Stimulated activated CD8-positive, alpha-beta memory T cell treated with anti-CD3 and anti-CD28 coated beads, Interleukin-4, amount 100 ng/mL, for 4 hours (primary cell): ENCODE measurements around the gene MRGPRX4.
"Not testable (repeated sequence)": the region's sequence is repeated elsewhere in the genome, so short reads cannot be mapped to it uniquely, and the experiment has no call there.

Source experiments
- DNase-seq, 2 donors: peaks; one replicate each; pipeline ENCODE4 v3.0.0-alpha.2; 2020; ENCODE audit warnings: low read depth in 2 of 2, low spot score in 1 of 2

The MRGPRX4 gene

DNA sequence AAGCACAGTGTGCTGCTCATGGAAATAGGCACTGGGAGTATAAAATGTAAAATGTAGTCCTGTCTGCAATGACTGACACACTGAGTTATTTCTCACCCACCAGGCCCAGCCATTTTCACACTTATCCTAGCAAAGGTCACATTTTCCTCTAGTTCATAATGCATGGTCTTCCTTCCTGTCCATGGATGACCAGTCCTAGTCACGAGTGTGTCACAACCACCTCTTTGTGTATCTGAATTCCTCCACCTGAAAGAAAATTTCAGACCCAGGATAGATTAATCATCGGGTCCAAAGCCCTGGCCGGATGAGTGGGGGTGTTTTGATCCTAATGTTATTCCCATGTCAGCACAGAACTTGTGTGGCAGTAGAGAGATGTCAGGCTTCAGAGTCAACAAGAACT, at the start of gene MRGPRX4:
Gene MRGPRX4 (plus strand): TSS at position 172 of the 400 bp plus-strand sequence. CDS start 420 bp downstream, outside the sequence.
- DNase-seq: no peak

DNA sequence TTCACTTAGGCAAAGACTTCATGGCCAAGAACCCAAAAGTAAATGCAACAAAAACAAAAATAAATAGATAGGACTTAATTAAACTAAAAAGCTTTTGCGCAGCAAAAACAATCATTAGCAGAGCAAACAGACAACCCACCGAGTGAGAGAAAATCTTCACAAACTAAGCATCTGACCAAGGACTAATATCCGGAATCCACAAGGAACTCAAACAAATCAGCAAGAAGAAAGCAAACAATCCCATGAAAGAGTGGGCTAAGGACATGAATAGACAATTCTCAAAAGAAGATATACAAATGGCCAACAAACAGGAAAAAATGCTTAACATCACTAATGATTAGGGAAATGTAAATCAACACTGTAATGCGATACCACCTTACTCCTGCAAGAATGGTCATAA, 41.5 kb upstream of the MRGPRX4 start:
- not testable (repeated sequence) for DNase-seq

DNA sequence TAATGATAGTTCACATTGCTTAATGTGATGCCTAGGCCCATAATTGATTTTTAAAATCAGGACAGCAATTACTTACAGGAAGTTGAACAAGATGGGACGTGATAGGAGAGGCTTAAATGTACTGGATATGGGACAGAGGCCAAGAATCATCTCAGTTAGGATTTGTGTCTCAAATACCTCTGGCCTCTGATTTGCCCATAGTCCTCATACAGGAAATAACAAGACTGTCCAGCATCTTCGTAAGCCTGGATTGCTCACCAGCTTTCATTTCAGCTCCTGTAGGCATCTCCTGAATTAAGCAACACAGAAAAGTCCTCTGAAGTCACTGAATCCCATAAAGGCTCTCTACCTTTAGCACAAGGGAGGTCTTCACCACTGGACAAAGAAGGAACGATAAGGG, 40.3 kb upstream of the MRGPRX4 start, which contains the start of gene MRGPRX3:
Gene MRGPRX3 (plus strand): TSS at position 231 of the 400 bp plus-strand sequence. CDS start 4,632 bp downstream, outside the sequence.
- DNase-seq: no peak

DNA sequence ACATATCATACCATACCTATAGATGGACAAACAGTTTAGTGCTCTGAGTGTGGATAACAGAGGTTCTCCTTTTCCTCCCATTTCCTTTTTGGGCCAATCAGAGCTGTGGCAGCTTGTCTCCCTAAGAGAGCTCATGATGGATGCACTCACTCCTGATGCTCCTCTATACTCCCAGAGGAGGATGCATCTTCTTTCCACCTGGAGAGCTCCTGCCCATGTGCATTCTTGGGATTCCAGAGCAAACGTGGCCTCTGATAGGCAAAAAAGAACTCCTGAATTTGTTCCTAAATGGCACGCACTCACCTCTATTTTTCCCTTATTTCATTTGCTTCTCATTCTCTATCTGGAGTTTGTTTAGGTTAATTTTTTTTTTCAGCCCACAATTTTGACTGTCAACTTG, 37.3 kb upstream of the MRGPRX4 start:
- DNase-seq: no peak

DNA sequence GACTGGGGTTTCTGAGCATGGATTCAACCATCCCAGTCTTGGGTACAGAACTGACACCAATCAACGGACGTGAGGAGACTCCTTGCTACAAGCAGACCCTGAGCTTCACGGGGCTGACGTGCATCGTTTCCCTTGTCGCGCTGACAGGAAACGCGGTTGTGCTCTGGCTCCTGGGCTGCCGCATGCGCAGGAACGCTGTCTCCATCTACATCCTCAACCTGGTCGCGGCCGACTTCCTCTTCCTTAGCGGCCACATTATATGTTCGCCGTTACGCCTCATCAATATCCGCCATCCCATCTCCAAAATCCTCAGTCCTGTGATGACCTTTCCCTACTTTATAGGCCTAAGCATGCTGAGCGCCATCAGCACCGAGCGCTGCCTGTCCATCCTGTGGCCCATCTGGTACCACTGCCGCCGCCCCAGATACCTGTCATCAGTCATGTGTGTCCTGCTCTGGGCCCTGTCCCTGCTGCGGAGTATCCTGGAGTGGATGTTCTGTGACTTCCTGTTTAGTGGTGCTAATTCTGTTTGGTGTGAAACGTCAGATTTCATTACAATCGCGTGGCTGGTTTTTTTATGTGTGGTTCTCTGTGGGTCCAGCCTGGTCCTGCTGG, 35.3 kb upstream of the MRGPRX4 start:
- no peak for DNase-seq

DNA sequence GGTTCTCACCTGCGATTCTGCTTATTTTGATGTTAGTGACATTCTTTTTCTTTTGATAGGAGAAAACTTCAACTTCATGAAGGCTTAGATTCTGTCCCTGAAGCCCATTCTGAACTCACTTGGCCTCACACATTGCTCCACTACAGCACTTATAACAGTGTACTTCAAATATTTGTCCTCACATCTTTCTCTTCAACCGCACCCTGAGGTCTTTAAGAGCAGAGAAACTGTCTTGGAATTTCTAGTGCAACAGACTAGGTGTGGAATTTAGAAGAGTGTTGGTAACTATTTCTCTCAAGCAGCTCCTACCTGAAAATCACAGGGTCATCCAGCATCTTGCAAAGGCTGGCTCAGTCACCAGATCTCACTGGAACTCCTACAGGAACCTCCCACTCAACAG, 32.5 kb upstream of the MRGPRX4 start:
- no peak for DNase-seq

DNA sequence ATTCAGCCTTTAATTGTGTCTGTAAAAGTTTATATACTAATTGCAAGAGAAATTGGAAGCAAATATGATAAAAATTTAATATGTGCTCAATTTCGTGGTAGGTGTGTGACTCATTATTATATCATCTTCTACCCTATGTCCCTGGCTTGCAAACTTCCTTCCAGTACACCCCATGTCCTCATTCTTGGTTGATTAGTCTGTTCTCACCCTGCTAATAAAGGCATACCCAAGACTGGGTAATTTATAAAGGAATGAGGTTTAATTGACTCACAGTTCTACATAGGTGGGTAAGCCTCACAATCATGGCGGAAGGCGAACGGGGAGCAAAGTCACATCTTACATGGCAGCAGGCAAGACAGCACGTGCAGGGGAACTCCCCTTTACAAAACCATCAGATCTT, 28.4 kb upstream of the MRGPRX4 start:
- no peak for DNase-seq

DNA sequence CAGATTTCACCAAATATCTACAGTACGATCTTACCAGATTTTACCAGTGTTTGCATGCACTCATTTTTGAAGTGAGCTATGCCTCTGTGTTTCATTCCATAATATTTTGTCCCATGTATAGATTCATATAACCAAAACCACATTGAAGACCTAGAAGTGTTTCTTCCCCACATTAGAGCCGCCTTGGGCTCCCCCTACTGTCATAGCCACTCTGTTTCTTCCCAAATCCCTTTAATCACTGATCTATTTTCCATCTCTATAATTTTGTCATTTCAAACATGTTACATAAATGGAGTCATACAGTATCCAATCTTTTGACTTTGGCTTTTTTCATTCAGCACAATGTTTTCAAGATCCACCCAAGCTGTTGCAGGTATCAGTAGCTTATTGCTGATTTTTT, 27.6 kb upstream of the MRGPRX4 start:
- DNase-seq: no peak

DNA sequence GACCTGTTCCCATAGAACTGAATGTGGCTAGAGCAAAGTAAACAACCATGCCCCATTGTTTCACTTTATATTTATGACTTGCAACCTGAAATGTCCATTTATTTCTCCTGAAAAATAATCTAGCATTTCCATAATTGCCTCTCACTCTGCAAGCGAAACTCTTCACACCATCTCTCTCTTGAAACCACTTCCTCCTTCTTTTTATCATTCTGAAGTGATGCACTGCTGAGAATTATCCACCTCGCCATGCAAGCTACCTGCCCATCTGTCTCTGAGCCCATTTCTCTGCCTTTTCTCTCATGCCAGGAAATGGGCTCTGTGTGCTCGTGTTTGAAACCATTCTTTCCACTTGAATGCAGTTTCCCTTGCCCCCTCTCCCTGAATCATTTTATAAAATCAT, 26.8 kb upstream of the MRGPRX4 start:
- DNase-seq: no peak

DNA sequence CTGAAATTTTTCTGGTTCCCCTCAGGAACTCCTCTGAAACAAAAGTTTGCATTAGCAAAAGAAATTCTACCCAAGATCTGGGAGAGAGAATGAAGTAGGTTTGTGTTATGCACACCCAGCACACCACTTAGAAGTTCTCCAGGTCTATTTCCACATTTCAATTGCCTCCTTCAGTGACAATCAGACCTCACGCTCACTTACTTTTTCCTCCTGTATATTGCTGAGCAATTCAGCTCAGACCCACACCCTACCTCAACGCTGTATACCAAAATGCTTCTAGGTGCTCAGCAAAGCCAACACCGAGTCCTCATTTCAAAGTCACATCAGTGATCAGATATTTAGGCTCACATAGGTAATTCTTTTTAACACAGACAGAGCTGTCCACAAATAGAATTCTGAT, 21.1 kb upstream of the MRGPRX4 start:
- no peak for DNase-seq

DNA sequence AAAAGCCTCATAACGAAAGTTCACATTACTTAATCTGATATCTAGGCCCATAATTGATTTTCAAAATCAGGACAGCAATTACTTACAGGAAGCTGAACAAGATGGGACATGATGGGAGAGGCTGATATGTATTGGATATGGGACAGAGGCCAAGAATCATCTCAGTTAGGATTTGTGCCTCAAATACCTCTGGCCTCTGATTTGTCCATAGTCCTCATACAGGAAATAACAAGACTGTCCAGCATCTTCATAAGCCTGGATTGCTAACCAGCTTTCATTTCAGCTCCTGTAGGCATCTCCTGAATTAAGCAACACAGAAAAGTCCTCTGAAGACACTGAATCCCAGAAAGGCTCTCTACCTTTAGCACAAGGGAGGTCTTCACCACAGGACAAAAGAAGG, 4.3 kb upstream of the MRGPRX4 start:
- no peak for DNase-seq

DNA sequence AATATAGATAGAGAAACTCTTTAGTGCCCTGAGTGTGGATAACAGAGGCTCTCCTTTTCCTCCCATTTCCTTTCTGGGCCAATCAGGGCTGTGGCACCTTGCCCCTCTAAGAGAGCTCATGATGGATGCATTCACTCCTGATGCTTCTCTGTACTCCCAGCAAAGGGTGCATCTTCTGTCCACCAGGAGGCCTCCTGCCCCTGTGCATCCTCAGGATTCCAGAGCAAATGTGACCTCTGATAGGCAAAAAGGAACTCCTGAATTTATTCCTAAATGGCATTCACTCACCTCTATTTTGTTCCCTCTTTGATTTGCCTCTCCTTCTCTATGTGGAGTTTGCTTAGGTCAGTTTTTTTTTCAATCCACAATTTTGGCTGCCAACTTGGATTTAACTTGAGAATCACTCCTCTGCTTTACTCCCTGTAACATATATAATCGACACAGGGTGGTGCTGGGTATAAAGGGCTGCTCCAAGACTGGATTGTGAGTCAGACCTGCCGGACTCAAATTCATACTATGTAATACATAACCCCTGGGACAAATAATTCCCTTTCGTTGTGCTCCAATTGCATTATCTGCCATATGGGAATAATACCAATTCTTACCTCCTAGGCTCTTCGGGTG, 1.1 kb upstream of the MRGPRX4 start:
- DNase-seq: no peak

DNA sequence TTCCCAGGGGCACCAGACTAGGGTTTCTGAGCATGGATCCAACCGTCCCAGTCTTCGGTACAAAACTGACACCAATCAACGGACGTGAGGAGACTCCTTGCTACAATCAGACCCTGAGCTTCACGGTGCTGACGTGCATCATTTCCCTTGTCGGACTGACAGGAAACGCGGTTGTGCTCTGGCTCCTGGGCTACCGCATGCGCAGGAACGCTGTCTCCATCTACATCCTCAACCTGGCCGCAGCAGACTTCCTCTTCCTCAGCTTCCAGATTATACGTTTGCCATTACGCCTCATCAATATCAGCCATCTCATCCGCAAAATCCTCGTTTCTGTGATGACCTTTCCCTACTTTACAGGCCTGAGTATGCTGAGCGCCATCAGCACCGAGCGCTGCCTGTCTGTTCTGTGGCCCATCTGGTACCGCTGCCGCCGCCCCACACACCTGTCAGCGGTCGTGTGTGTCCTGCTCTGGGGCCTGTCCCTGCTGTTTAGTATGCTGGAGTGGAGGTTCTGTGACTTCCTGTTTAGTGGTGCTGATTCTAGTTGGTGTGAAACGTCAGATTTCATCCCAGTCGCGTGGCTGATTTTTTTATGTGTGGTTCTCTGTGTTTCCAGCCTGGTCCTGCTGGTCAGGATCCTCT, 709 bp downstream of the MRGPRX4 start:
- no peak for DNase-seq

DNA sequence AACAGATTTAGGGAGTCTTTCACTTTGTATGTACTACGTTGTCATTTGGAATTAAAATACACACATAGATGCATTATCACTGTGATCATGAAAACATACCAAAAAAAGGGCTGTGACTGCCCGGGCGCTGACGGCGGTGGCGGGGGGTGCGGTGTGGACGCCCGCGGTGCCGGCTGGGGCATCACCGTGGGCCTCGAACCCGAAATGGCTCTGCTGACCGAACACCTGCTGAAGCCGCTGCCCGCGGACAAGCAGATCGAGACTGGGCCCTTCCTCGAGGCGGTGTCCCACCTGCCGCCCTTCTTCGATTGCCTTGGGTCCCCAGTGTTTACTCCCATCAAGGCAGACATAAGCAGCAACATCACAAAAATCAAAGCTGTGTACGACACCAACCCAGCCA, 16.2 kb downstream of the MRGPRX4 start:
- no peak for DNase-seq

DNA sequence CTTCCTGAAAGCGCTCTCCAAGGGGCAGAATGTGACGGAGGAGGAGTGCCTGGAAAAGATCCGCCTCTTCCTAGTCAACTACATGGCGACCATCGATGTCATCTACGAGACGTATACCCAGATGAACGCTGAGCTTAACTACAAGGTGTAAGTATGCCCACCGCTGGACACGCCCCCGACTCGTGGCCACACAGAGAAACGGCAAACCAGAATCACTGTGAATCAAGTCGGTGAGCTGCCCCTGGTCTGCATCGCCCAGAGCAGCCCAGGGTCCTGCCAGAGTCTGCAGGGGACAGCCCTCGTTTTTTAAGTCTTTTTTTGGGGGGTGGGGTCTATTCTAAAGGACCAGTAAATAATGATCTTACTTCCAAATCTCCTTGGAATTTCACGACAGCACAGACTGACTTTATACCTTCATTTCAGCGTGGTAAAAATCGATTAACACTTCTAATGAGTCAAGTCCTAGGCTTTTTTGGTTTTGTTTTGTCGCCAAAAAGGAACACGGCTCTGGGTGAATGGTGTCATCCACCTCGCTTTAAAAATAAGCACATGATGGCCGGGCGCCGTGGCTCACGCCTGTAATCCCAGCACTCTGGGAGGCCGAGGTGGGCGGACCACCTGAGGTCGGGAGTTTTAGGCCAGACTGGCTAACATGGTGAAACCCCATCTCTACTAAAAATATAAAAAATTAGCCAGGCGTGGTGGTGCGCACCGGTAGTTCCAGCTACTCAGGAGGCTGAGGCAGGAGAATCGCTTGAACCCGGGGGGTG, 17.0 kb downstream of the MRGPRX4 start:
- DNase-seq: not testable (repeated sequence)

DNA sequence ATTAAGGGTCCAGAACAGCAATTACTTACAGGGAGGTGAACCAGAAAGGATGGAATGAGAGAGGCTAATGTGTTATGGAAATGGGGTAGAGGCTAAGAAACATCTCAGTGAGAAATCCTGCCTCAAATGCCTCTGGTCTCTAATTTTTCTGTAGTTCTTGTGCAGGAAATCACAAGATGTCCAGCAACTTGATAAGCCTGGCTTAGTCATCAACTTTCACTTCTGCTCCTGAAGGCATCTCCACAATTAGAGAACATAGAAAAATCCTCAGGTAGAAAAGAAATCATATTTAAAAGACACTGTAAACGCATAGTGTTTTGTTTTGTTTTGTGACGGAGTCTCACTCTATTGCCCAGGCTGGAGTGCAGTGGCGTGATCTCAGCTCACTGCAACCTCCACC, 18.7 kb downstream of the MRGPRX4 start:
- no peak for DNase-seq

DNA sequence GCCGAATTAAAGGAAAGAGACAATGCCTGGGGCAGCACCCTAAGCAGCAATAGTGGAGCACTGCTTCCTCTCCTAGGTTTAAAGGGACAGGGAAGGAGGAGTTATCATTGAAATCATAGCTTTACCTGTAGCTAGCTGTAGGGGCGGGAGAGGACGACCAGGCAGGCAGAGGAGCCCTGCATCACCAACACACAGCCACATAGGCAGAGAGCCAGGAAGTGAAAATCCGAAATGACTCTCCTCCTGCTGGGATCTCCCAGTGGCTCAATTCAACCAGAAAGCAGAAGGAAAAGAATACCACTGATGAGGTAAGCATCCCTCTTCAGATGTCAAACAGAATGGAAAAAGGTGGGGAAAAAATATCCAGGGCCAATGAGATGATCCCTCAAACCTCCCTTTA, 20.4 kb downstream of the MRGPRX4 start:
- DNase-seq: no peak

DNA sequence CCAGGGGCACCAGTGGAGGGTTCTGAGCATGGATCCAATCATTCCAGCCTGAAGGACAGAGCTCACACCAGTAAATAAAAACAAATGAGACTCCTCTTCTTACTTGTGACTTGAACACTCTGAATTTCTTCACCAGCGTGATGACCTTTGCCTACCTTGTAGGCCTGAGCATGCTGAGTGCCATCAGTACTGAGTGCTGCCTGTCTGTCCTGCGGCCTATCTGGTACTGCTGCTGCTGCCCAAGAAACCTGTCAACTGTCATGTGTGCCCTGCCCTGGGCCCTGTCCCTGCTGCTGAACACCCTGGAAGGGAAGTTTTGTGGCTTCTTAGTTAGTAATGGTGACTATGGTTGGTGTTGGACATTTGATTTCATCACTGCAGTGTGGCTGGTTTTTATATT, 23.9 kb downstream of the MRGPRX4 start:
- no peak for DNase-seq

DNA sequence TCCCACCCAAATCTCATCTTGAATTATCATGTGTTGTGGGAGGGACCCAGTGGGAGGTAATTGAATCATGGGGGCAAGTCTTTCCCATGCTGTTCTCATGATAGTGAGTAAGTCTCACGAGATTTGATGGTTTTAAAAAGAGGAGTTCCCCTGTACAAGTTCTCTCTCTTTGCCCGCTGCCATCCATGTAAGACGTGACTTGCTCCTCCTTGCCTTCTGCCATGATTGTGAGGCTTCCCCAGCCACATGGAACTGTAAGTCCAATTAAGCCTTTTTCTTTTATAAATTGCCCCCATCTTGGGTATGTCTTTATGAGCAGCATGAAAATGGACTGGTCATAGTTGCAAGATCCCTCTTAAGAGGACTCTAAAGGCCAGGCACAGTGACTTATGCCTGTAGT, 25.1 kb downstream of the MRGPRX4 start:
- not testable (repeated sequence) for DNase-seq

DNA sequence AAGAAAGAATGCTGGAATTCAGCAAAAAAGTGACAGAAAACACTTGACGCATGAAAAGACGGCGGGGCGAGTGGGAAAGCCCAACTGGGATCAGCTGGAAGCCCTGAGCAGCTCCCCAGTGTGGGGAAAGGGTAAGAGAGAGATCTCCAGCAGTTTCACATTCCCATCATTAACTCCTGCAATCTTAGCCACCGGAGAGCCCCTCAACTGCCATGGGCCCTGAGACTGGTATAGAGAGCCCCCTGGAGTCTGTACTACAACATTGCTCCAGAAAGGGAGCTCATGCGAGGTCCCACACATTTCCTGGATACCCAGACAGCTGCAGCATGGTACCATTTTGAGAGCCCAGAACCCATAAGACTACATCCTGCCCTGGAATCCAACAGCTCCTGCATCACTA, 31.1 kb downstream of the MRGPRX4 start:
- DNase-seq: no peak

DNA sequence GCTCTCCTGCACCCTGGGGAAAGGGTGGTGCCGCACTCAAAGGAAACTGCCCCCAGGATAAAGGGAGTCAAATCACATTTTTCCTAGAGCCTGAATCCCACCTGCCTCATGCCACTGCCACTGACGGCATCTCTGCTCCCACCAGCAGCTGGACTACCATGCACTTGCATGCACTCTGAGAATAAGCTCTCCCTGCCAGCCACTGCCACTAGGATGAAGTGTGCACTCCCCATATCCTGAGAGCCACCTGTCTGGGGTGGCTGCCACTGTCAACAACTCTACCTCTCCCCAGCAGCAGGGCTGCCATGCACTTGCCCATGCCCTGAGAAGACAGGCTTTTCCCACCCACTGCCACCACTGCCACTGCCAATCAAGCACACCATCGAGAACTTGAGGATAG, 31.6 kb downstream of the MRGPRX4 start:
- no peak for DNase-seq

DNA sequence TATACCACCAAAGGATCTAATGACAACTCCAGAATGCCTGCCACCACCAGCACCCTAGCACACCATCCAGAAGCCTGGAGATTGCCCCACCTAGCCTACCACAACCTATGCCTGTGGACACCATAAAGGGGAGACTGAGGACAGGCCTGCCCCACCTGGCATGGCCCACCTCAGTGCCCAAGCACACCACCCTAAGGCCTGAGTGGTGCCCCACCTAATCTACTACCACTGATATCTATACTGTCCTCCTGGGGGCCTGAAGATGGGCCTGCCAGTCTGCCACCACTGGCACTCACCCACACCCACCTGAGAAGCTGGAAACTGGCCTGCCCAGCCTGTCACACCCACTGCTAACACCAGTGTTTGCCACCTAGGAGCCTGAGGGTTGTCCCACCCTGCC, 32.1 kb downstream of the MRGPRX4 start:
- no peak for DNase-seq
